Neuronal stem cell (in vitro differentiated cells): Measurements from ENCODE around the gene HMCN1.

ENCODE experiments used
- DNase-seq: peaks from one replicate; pipeline ENCODE4 v3.0.0-alpha.2; 2013; ENCODE audit warnings: low spot score
- H2AFZ ChIP-seq: one replicate; pipeline ENCODE4 v1.6.1; 2013; ENCODE audit warnings: mild to moderate bottlenecking, low read length, inconsistent platforms
- H2AK5ac ChIP-seq: 2 replicates; pipeline ENCODE4 v1.6.1; 2013; ENCODE audit warnings: low read depth, mild to moderate bottlenecking, inconsistent platforms, low read length, moderate library complexity, mixed read lengths
- H2BK120ac ChIP-seq: 2 replicates; pipeline ENCODE4 v1.6.1; 2013; ENCODE audit warnings: low read depth, mild to moderate bottlenecking, inconsistent platforms, low read length, moderate library complexity, mixed read lengths
- H2BK12ac ChIP-seq: one replicate; pipeline ENCODE4 v1.6.1; 2013; ENCODE audit warnings: low read length, inconsistent platforms
- H2BK15ac ChIP-seq: 2 replicates; pipeline ENCODE4 v1.6.1; 2013; ENCODE audit warnings: mild to moderate bottlenecking, low read length, inconsistent platforms, mixed read lengths
- H2BK5ac ChIP-seq: one replicate; pipeline ENCODE4 v1.6.1; 2013; ENCODE audit warnings: inconsistent platforms, mild to moderate bottlenecking, low read length, moderate library complexity
- H3K14ac ChIP-seq: one replicate; pipeline ENCODE4 v1.6.1; 2013; ENCODE audit warnings: low read length, inconsistent platforms
- H3K18ac ChIP-seq: 2 replicates; pipeline ENCODE4 v1.6.1; 2013; ENCODE audit warnings: low read length, inconsistent platforms
- H3K23ac ChIP-seq: 2 replicates; pipeline ENCODE4 v1.6.1; 2013; ENCODE audit warnings: low read depth, mild to moderate bottlenecking, mixed read lengths, low read length, inconsistent platforms; ENCODE audit not compliant: poor library complexity
- H3K27ac ChIP-seq: replicated peaks from 3 replicates; pipeline ENCODE4 v1.5.1; 2013; ENCODE audit warnings: low read length, inconsistent platforms
- H3K27me3 ChIP-seq, 3 experiments: 2 replicates each; pipeline ENCODE4 v1.6.1; 2013; ENCODE audit warnings: low read length in 3 of 3, mild to moderate bottlenecking in 2 of 3, inconsistent platforms in 1 of 3, low read depth in 1 of 3, mixed read lengths in 1 of 3, moderate library complexity in 1 of 3; ENCODE audit not compliant: control insufficient read depth in 3 of 3, insufficient read depth in 3 of 3
- H3K36me3 ChIP-seq, 2 donors: replicated peaks in 1 of 2; 2 replicates each; pipeline ENCODE4 v1.6.1; 2013; ENCODE audit warnings: low read length in 2 of 2; ENCODE audit not compliant: control insufficient read depth in 2 of 2, insufficient read depth in 2 of 2
- H3K4ac ChIP-seq: 2 replicates; pipeline ENCODE4 v1.6.1; 2013; ENCODE audit warnings: inconsistent platforms, mild to moderate bottlenecking, low read length, moderate library complexity
- H3K4me1 ChIP-seq, 2 donors: 1 replicate in 1 of 2; 2 replicates in 1 of 2; pipeline ENCODE4 v1.6.1; 2013; ENCODE audit warnings: low read length in 2 of 2, low read depth in 1 of 2; ENCODE audit not compliant: control insufficient read depth in 2 of 2, insufficient read depth in 1 of 2
- H3K4me2 ChIP-seq: one replicate; pipeline ENCODE4 v1.6.1; 2013; ENCODE audit warnings: mild to moderate bottlenecking, low read length, inconsistent platforms; ENCODE audit not compliant: insufficient read depth, poor library complexity, severe bottlenecking
- H3K4me3 ChIP-seq, 2 donors: 2 replicates each; pipeline ENCODE4 v1.5.1; 2013; ENCODE audit warnings: low read length in 2 of 2, mild to moderate bottlenecking in 2 of 2, inconsistent platforms in 1 of 2, moderate library complexity in 1 of 2
- H3K79me1 ChIP-seq: one replicate; pipeline ENCODE4 v1.6.1; 2013; ENCODE audit warnings: low read depth, mild to moderate bottlenecking, inconsistent platforms, low read length, moderate library complexity
- H3K9ac ChIP-seq: one replicate; pipeline ENCODE4 v1.6.1; 2013; ENCODE audit warnings: mild to moderate bottlenecking, low read depth, low read length, inconsistent platforms; ENCODE audit not compliant: poor library complexity
- H3K9me3 ChIP-seq, 2 donors: replicated peaks in 1 of 2; 2 replicates each; pipeline versions ENCODE3 to v1.6.1; 2013; ENCODE audit warnings: low read length in 2 of 2, mild to moderate bottlenecking in 2 of 2, inconsistent platforms in 1 of 2, low read depth in 1 of 2, mixed read lengths in 1 of 2, moderate library complexity in 1 of 2; ENCODE audit not compliant: control insufficient read depth in 2 of 2, insufficient read depth in 1 of 2
- H4K8ac ChIP-seq: one replicate; pipeline ENCODE4 v1.6.1; 2013; ENCODE audit warnings: low read depth, mild to moderate bottlenecking, inconsistent platforms, low read length, moderate library complexity
- H4K91ac ChIP-seq: one replicate; pipeline ENCODE4 v1.6.1; 2013; ENCODE audit warnings: low read length, low read depth, mild to moderate bottlenecking, inconsistent platforms; ENCODE audit not compliant: poor library complexity
- WGBS, 2 donors: extraction: QIAGEN DNeasy Blood & Tissue Kit; methylation state at CpG; one replicate each; pipeline ENCODE4 v1.1.7; 2013; ENCODE audit warnings: missing lambda C conversion rate in 2 of 2, mixed read lengths in 1 of 2; ENCODE audit not compliant: insufficient read length in 2 of 2, insufficient replicate concordance in 1 of 2; ENCODE audit errors: extremely low coverage in 2 of 2; 5-methylcytosine and 5-hydroxymethylcytosine counted together

Gene HMCN1

DNA sequence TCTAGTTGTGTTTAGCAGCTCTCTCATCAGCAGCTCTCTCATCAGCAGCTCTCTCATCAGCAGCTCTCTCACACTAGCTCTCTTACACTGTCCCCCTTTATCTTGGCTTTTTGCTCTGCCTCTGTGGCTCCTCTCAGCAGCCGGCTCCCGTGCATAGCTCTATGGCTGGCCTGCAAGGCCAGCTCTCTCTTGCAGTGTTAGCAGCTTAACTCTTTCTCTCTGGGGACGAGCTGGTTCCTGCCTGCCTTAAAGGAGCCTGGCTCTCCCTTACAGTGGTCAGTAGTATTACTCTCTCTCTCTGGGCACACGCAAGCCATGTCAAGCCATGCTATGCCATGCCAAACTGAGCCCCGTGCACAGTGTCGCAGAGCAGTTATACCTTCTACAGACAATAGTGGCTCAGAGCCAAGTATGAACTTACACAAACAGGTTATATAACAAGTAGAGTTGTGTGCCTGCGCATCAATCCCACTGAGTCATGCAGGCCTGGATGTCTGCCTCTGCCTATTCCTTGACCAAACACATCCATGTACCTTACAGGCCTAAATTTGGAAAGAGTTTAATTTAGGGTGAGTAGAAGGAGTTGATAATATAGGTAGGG lies 345.0 kb downstream of the HMCN1 start:
- Histone ChIP-seq H2BK15ac (no peak overlapping the region), H2AFZ (peak overlapping the region; percentile 28), H3K4me1 (peaks cover 5 to 9% of the 10 kb centered on the region in 2 donors), H3K4ac (no peak overlapping the region), H3K14ac (no peak overlapping the region), H2BK5ac (no peak overlapping the region), H2BK120ac (no peak overlapping the region), H3K9ac (no peak overlapping the region), H4K8ac (no peak overlapping the region), H3K27me3 (no peaks in the 10 kb centered on the region), H3K23ac (no peak overlapping the region), H2BK12ac (no peak overlapping the region), H3K79me1 (no peaks in the 10 kb centered on the region), H3K9me3 (no peaks in the 10 kb centered on the region), H3K4me3 (no peak overlapping the region), H2AK5ac (peak overlapping the region; percentile 27), H3K4me2 (no peak overlapping the region), H4K91ac (no peak overlapping the region), H3K36me3 (no peaks in the 10 kb centered on the region), H3K27ac (no peak overlapping the region), H3K18ac (peak overlapping the region; percentile 15)
- DNase-seq: no peak
- no CpG with 5 or more reads among the region's 7 CpGs for WGBS, 2 donors

DNA sequence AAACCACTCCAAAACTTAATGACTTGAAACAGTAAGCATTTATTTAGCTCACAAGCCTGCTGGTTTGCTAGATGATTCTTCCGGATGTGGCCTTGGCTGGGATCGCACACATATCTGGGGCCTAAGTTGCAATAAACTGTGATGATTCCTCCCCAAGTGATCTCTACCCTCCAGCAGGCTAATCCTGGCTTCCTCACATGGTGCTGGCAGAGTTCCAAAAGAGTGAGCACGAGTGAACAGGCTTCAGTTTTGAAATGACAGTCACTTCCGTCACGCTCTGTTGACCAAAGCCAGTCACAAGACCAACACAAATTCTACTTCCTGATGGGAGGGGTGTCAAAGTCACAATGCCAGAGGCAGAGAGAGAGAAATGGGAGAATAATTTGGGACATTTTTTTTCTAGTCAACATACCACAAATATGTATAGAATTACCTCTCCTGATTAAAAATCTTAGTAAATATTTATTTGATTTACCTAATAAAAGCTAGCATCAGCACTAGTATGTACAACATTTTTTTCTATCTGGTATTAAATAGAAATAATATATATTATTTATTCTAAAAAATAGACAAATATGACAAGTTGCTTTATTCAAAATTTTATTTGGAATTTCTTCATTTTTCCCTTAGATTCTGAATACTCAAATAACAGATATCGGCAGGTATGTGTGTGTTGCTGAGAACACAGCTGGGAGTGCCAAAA lies 348.2 kb downstream of the HMCN1 start:
- no peak overlapping the region for H3K23ac ChIP-seq
- H3K9ac ChIP-seq: no peak overlapping the region
- H2AK5ac ChIP-seq: no peak overlapping the region
- no peak overlapping the region for H3K4me2 ChIP-seq
- H2BK5ac ChIP-seq: no peak overlapping the region
- WGBS, 2 donors: no CpG with 5 or more reads among the region's 6 CpGs
- no peaks in the 10 kb centered on the region for H3K79me1 ChIP-seq
- H4K91ac ChIP-seq: no peak overlapping the region
- H3K27me3 ChIP-seq: no peaks in the 10 kb centered on the region
- H3K36me3 ChIP-seq: no peaks in the 10 kb centered on the region
- DNase-seq: peak; percentile 23
- peak overlapping the region in 1 of 2 donors; percentile 21 for H3K4me3 ChIP-seq
- peaks cover 5 to 9% of the 10 kb centered on the region in 2 donors for H3K4me1 ChIP-seq
- no peak overlapping the region for H3K14ac ChIP-seq
- H3K9me3 ChIP-seq: no peaks in the 10 kb centered on the region
- H3K27ac ChIP-seq: no peak overlapping the region
- H2BK15ac ChIP-seq: no peak overlapping the region
- peak overlapping the region; percentile 39 for H2AFZ ChIP-seq
- H3K18ac ChIP-seq: no peak overlapping the region
- no peak overlapping the region for H4K8ac ChIP-seq
- H3K4ac ChIP-seq: no peak overlapping the region
- H2BK120ac ChIP-seq: no peak overlapping the region
- H2BK12ac ChIP-seq: no peak overlapping the region

- Histone ChIP-seq H3K79me1 (no peaks in the 10 kb centered on the region), H3K9ac (no peak overlapping the region), H2AFZ (no peak overlapping the region), H4K8ac (no peak overlapping the region), H3K4ac (no peak overlapping the region), H3K27ac (no peak overlapping the region), H3K23ac (no peak overlapping the region), H2BK120ac (no peak overlapping the region), H3K27me3 (no peaks in the 10 kb centered on the region), H2BK15ac (no peak overlapping the region), H3K36me3 (no peaks in the 10 kb centered on the region), H2BK5ac (no peak overlapping the region), H3K9me3 (no peaks in the 10 kb centered on the region), H3K14ac (no peak overlapping the region), H3K4me2 (no peak overlapping the region), H4K91ac (no peak overlapping the region), H3K4me1 (peaks cover 3% of the 10 kb centered on the region in 2 donors), H2AK5ac (no peak overlapping the region), H3K4me3 (no peak overlapping the region), H3K18ac (no peak overlapping the region), H2BK12ac (no peak overlapping the region)
- no peak for DNase-seq
- WGBS, 2 donors: no CpG with 5 or more reads among the region's 3 CpGs
These were observed 352.4 kb downstream of the HMCN1 start for GRCh38 chr1:186086583-186086982.

DNA sequence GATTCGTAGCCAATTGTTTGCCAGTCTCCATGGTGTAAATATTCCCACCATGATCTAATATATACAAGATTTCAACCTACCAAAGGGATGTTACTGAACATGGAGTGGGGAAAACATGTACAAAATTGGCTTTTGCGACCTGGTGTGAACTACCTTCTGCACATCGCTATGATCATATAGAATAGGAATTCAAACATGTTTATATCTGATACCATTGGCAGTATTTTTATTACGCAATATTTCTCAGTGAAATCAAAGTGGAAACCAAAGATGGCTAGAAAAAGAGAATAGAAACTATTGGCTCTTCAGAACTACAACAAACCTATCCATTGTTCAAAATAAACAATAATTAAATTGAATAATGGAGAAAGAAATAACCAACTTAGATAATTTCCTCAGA lies 355.7 kb downstream of the HMCN1 start:
- no peak overlapping the region for H2BK12ac ChIP-seq
- H3K4me1 ChIP-seq: no peaks in the 10 kb centered on the region
- no peak overlapping the region for H2AFZ ChIP-seq
- H2BK5ac ChIP-seq: no peak overlapping the region
- H2BK120ac ChIP-seq: no peak overlapping the region
- no peak for DNase-seq
- WGBS, 2 donors: no CpG with 5 or more reads among the region's 4 CpGs
- H3K27ac ChIP-seq: no peak overlapping the region
- no peak overlapping the region for H2AK5ac ChIP-seq
- H3K4ac ChIP-seq: no peak overlapping the region
- no peak overlapping the region for H2BK15ac ChIP-seq
- H3K14ac ChIP-seq: no peak overlapping the region
- no peak overlapping the region for H4K91ac ChIP-seq
- H4K8ac ChIP-seq: no peak overlapping the region
- H3K9me3 ChIP-seq: no peaks in the 10 kb centered on the region
- no peak overlapping the region for H3K9ac ChIP-seq
- H3K27me3 ChIP-seq: no peaks in the 10 kb centered on the region
- no peaks in the 10 kb centered on the region for H3K36me3 ChIP-seq
- no peak overlapping the region for H3K18ac ChIP-seq
- no peaks in the 10 kb centered on the region for H3K79me1 ChIP-seq
- H3K4me3 ChIP-seq: no peak overlapping the region
- H3K23ac ChIP-seq: no peak overlapping the region
- H3K4me2 ChIP-seq: no peak overlapping the region
